GM19372 (cell line): ENCODE measurements around the gene PRDM1.
"Not testable (repeated sequence)": the region's sequence is repeated elsewhere in the genome, so short reads cannot be mapped to it uniquely, and the experiment has no call there.

Experiments used
- ATAC-seq: cut with Tn5 transposase; IDR thresholded peaks from one replicate; pipeline ENCODE4 v1.9.1; 2021; ENCODE audit warnings: mild to moderate bottlenecking, low read depth, moderate library complexity; ENCODE audit not compliant: unreplicated experiment

The PRDM1 gene

GRCh38 chr6:106134087-106134770 lies 48.1 kb downstream of the PRDM1 start:
- no peak for ATAC-seq

DNA sequence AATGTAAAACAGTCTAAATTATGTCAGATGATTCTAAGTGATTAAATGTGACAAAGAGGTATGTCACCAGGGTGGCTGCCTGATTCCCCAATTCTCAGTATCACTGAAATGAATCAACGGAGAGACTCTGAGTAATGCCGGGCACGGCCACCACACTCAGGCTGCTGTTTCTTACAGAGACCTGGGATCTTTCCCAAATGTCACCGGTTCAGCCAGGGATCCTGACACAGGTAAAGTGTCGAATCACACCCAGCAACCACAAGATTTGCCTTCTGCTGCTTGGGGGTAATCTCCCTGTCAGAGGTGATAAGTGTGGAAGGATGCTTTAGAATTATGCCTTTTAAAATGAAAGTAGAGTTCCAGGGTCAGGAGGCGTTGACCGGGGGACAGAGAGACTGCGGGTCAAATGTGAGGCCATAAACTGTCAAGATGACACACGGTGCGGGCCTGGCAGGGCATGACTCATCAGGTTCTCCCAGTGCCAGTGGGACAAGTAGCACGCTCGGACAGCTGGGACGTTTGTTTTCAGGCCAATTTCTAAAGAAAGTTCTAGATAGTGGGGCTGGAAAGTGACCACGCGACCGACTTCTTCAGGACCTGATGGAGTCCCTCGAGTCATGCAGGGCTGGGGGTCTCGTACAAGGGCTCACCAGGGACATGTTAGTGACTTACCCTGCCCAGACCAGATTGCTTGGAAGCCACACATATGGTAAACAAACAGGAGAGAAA lies 48.9 kb downstream of the PRDM1 start:
- ATAC-seq: no peak

DNA sequence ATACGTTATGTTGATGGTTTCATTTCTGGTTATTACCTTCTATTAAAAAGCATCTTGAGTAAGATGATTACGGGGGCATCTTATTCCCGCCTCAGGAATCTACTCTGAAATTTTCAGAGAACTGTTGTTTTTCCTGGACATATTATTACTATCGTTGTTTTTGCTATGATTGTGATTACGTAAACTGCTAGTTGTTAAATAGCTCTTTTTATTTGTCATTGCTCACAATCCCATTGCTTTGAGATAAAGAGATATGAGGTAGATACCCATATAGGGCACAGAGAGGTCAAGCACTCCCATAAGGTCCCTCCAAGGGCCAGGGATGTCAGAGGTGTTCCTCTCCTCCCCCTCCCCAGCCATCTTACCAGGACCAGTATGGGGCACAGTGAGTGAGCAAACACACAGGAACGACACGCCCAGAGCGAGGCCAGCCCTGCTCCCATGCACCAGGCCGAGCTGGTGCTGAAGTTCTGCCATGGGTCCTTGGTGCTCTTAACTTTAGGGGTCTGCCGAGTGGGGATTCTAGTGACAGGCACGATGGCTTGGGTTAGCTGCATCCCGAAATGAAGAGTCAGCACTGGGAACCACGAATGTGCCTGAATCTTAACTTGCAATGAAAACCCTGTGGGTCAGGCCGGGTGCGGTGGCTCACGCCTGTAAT lies 49.9 kb downstream of the PRDM1 start:
- no peak for ATAC-seq

- ATAC-seq: no peak
Observed at GRCh38 chr6:106136845-106137244, 50.7 kb downstream of the PRDM1 start.

- no peak for ATAC-seq
Observed at GRCh38 chr6:106138151-106138550, 52.0 kb downstream of the PRDM1 start.

GRCh38 chr6:106141441-106142237 lies 55.5 kb downstream of the PRDM1 start:
- peak; percentile 78 for ATAC-seq

GRCh38 chr6:106142876-106143431 lies 56.8 kb downstream of the PRDM1 start:
- ATAC-seq: no peak

- ATAC-seq: no peak
Observed at GRCh38 chr6:106143665-106144064, 57.5 kb downstream of the PRDM1 start.

DNA sequence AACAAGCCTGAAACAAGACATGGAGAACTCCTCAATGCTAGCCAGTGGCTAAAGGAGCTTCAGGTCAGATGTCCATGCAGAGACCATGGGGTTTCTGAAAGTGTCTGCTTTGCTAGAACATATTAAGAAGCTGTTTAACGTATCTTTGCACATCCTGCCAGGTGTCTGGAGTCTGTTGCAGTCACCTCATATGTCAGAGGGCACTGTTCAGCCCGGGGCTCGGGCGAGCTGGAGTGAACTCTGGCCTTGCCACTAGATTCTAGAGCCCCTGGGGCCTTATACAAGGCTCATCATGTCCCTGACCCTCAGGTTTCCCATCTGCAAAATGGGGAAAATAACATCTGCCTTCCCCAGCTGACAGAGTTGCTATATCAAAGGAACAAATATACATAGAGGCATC lies 59.0 kb downstream of the PRDM1 start:
- ATAC-seq: no peak

- no peak for ATAC-seq
Observed at GRCh38 chr6:106145741-106146227, 59.6 kb downstream of the PRDM1 start.

- no peak for ATAC-seq
Observed at GRCh38 chr6:106146852-106147351, 60.8 kb downstream of the PRDM1 start.

- ATAC-seq: no peak
Observed at GRCh38 chr6:106147476-106147875, 61.3 kb downstream of the PRDM1 start.

GRCh38 chr6:106149472-106150069 lies 63.4 kb downstream of the PRDM1 start:
- ATAC-seq: no peak

DNA sequence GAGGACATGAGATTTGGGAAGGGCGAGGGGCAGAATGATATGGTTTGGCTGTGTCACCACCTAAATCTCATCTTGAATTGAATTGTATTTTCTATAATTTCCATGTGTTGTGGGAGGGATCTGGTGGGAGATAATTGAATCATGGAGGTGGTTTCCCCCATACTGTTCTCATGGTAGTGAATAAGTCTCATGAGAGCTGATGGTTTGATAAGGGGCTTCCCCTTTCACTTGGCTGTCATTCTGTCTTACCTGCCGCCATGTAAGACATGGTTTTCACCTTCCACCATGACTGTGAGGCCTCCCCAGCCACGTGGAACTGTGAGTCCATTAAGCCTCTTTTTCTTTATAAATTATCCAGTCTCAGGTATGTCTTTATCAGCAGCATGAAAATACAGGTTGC lies 66.3 kb downstream of the PRDM1 start:
- not testable (repeated sequence) for ATAC-seq

- no peak for ATAC-seq
Observed at GRCh38 chr6:106152952-106153351, 66.8 kb downstream of the PRDM1 start.

DNA sequence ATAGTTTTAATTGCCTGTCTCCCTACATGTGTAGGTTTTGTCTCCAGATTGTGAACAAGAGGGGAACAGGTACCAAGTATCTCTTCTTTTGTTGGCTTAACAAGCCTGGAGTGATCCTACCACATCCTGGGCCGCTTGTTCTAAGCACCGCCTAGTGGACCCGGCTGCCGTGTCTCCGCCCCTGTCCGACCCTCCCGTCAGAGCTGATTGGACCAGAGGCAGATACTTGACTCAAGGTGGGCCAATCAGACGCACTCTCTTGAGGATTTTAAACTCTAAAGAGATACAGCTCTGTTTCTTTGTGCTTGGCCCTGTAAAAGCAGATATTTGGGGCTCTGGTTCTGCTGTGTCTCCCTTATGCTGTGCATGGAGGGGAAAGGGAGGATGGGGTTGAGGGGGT lies 68.2 kb downstream of the PRDM1 start:
- no peak for ATAC-seq

GRCh38 chr6:106155219-106155830 lies 69.2 kb downstream of the PRDM1 start:
- no peak for ATAC-seq

- ATAC-seq: no peak
Observed at GRCh38 chr6:106156413-106156812, 70.3 kb downstream of the PRDM1 start.

- ATAC-seq: no peak
Observed at GRCh38 chr6:106156863-106157262, 70.7 kb downstream of the PRDM1 start.
